Heart right ventricle (tissue), 16 donors: ENCODE data around the gene ROBO1. TPM values are rescaled to one million over a fixed set of nuclear protein-coding genes. Genes with fewer than 3 reads are reported as not detected.

Source experiments
- ATAC-seq, 8 donors: fragments of 200-7000 bp; cut with Tn5 transposase; one replicate each; pipeline ENCODE4 v1.9.1; 2020; ENCODE audit warnings: mild to moderate bottlenecking in 8 of 8, moderate library complexity in 8 of 8, moderate number of reproducible peaks in 1 of 8
- DNase-seq, 2 donors: peaks; one replicate each; pipeline ENCODE4 v3.0.0-alpha.2; 2020
- H3K27ac ChIP-seq, 10 donors: fragments of 200-600 bp; sonication (generic) in 2 of 10; one replicate each; pipeline versions ENCODE4 v1.5.0 to v1.8.0; 2020 to 2022; ENCODE audit warnings: mild to moderate bottlenecking in 3 of 10
- H3K27me3 ChIP-seq, 7 donors: fragments of 200-600 bp; one replicate each; pipeline ENCODE4 v1.8.0; 2021 to 2022; ENCODE audit warnings: mild to moderate bottlenecking in 2 of 7
- H3K36me3 ChIP-seq, 9 donors: fragments of 200-600 bp; sonication (generic) in 1 of 9; one replicate each; pipeline versions ENCODE4 v1.5.0 to v1.8.0; 2020 to 2022; ENCODE audit warnings: mild to moderate bottlenecking in 2 of 9
- H3K4me1 ChIP-seq, 9 donors: fragments of 200-600 bp; sonication (generic) in 1 of 9; one replicate each; pipeline versions ENCODE4 v1.5.0 to v1.8.0; 2020 to 2022; ENCODE audit warnings: mild to moderate bottlenecking in 4 of 9
- H3K4me3 ChIP-seq, 10 donors: fragments of 200-600 bp; sonication (generic) in 2 of 10; one replicate each; pipeline versions ENCODE4 v1.5.0 to v1.8.0; 2020 to 2022; ENCODE audit warnings: mild to moderate bottlenecking in 7 of 10, moderate library complexity in 2 of 10
- H3K9me3 ChIP-seq, 11 donors: fragments of 200-600 bp in 10 of 11; sonication (generic) in 2 of 11; one replicate each; pipeline versions ENCODE4 v1.5.0 to v1.8.0; 2013 to 2022; ENCODE audit warnings: mild to moderate bottlenecking in 2 of 11, control low read depth in 1 of 11, moderate library complexity in 1 of 11
- CTCF ChIP-seq, 9 donors: fragments of 200-600 bp; sonication (generic) in 2 of 9; IDR thresholded peaks; one replicate each; pipeline versions ENCODE4 v1.5.0 to v1.8.0; 2021 to 2022; ENCODE audit warnings: antibody characterized with exemption in 9 of 9, mild to moderate bottlenecking in 5 of 9, moderate library complexity in 1 of 9
- WGBS, 2 donors: extraction: QIAGEN DNeasy Blood & Tissue Kit; methylation state at CpG; one replicate each; pipeline ENCODE4 v1.1.7; 2013; ENCODE audit warnings: inconsistent platforms in 1 of 2; 5-methylcytosine and 5-hydroxymethylcytosine counted together
- intact Hi-C, 10 donors: fragments of 100-400 bp; cut with DNase I; formaldehyde crosslinking; loops; one replicate each; pipeline versions ENCODE4 v1.11.1 to v1.14.2; 2022
- polyA plus RNA-seq, 2 donors: library from polyadenylated mRNA; stranded (reverse); fragments of 200-250 nt; gene quantifications; one replicate each; pipeline ENCODE4 v1.2.3, GENCODE V29; 2013
- total RNA-seq, 10 donors: library from RNA; stranded (reverse); fragmentation: NEBNext Ultra II Directional in 3 of 10; extraction: Animal tissue kit (Norgen Biotek cat#: 25700) in 3 of 10; gene quantifications; one replicate each; pipeline versions ENCODE4 v1.2.1 to v1.2.4, GENCODE V29; 2021 to 2023
- donor health status: Arrhythmogenic right ventricular cardiomyopathy.
- donor health status: ischemic (EF 13 %, LVEDD 7.1; RV severe dilation, severe dysfunction).
- donor health status: healthy with polysubstance abuse.
- donor health status: DM: no; HTN: yes; CAD: no.
- donor health status: DM: no; HTN: no; CAD: no.
- donor health status: ischemic (EF 25% LVEDD 6.9; RV normal size, moderate dysfunction).
- donor health status: ischemic (EF 25% LVEDD 5.7; RV mildly dilated, moderate dysfunction).
- donor health status: healthy.
- donor health status: DM: yes; HTN: yes; CAD: no.
- donor health status: Ischemic cardiomyopathy.
- donor health status: ischemic (EF 35%, LVEDD 5.7; RV mildly dilated, moderate dysfunction).
- donor health status: nonischemic (EF 11% LVEDD 7.7; RV severe dilation, severe dysfunction).
- donor health status: DM: yes; HTN: yes; CAD: no.
- donor health status: PGD.
- donor health status: ischemic (EF 29% LVEDD 5.4; RV normal size, mild dysfunction).
- donor health status: nonischemic (EF 23%, LVEDD 6.1; RV moderate dilation, normal function).

The ROBO1 gene
- total and polyA plus RNA-seq, 12 donors: 2.8 to 13.9 (median 5.6) TPM

DNA sequence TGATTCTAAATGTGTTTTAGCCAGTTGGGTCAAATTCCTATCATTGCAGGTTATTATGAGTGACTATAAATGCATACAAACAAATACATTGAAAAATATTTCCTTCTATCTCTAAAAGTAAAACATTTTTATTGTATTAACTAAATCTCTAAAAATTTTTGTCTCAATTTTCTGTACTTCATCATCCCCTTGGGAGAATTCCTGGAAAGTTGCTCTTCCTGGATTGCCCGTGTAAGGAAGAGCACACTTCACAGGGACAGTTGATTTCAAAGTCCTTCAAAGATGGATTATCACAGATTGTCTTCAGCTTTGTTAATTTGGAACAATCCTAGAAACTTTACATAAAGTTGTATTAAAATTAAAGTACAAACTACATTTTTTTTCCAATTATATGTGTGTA, 595.6 kb downstream of the ROBO1 start:
- no peak overlapping the region for H3K4me3 ChIP-seq
- no peaks in the 10 kb centered on the region for H3K4me1 ChIP-seq
- ATAC-seq: no peak
- intact Hi-C loops: no loop called here
- WGBS, 2 donors: 47 to 64% methylated on average over 1 of the region's 1 CpG
- no peaks in the 10 kb centered on the region for H3K36me3 ChIP-seq
- no peak for TF ChIP-seq CTCF (IDR thresholded peaks at IDR 0.05)
- H3K27me3 ChIP-seq: no peaks in the 10 kb centered on the region
- no peak for DNase-seq
- H3K9me3 ChIP-seq: no peaks in the 10 kb centered on the region
- H3K27ac ChIP-seq: no peak overlapping the region

DNA sequence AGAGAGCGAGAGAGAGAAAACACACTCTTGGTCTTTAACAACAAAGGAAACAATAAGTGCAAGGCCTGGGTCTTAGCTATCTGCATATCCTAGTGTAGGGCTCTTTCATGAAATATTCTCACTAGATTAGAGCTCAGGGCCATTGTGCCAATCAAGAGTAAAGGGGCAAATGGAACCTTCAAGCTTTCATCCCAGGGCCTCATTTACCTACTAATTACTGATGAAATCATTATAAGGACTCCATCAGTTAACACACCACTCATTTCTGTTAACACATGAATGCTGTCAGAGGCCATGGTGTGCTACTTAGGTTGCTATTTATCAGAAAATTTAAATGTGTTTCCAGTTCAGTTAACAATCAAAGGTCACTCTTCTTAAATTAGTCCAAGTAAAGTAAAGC, 597.8 kb downstream of the ROBO1 start:
- WGBS, 2 donors: 88 to 98% methylated on average over 1 of the region's 1 CpG
- no peaks in the 10 kb centered on the region for H3K9me3 ChIP-seq
- H3K36me3 ChIP-seq: no peaks in the 10 kb centered on the region
- DNase-seq (no peak), ATAC-seq (no peak)
- H3K4me1 ChIP-seq: no peaks in the 10 kb centered on the region
- no peak overlapping the region for H3K4me3 ChIP-seq
- H3K27me3 ChIP-seq: no peaks in the 10 kb centered on the region
- no peak for TF ChIP-seq CTCF (IDR thresholded peaks at IDR 0.05)
- no peak overlapping the region for H3K27ac ChIP-seq
- intact Hi-C loops: no loop called here

- Histone ChIP-seq H3K9me3 (no peaks in the 10 kb centered on the region), H3K27me3 (no peaks in the 10 kb centered on the region), H3K4me1 (no peaks in the 10 kb centered on the region), H3K4me3 (no peak overlapping the region), H3K27ac (no peak overlapping the region), H3K36me3 (no peaks in the 10 kb centered on the region)
- 43 to 57% methylated on average over 5 of the region's 5 CpGs for WGBS, 2 donors
- intact Hi-C loops: no loop called here
- ATAC-seq (peak in 2 of 8 donors; percentile 41 to 58), DNase-seq (no peak)
- no peak for TF ChIP-seq CTCF (IDR thresholded peaks at IDR 0.05)
These were observed 600.0 kb downstream of the ROBO1 start for GRCh38 chr3:79167651-79168416.

GRCh38 chr3:79162653-79163052, 605.1 kb downstream of the ROBO1 start:
- no peaks in the 10 kb centered on the region for H3K9me3 ChIP-seq
- no peak for DNase-seq
- H3K27ac ChIP-seq: no peak overlapping the region
- WGBS, 2 donors: 65 to 73% methylated on average over 2 of the region's 2 CpGs
- intact Hi-C loops: no loop called here
- H3K4me3 ChIP-seq: no peak overlapping the region
- no peak for TF ChIP-seq CTCF (IDR thresholded peaks at IDR 0.05)
- no peaks in the 10 kb centered on the region for H3K36me3 ChIP-seq
- ATAC-seq: no peak
- H3K27me3 ChIP-seq: no peaks in the 10 kb centered on the region
- H3K4me1 ChIP-seq: no peaks in the 10 kb centered on the region
